ENCODE data around the gene KIF26B.

Gene KIF26B

DNA sequence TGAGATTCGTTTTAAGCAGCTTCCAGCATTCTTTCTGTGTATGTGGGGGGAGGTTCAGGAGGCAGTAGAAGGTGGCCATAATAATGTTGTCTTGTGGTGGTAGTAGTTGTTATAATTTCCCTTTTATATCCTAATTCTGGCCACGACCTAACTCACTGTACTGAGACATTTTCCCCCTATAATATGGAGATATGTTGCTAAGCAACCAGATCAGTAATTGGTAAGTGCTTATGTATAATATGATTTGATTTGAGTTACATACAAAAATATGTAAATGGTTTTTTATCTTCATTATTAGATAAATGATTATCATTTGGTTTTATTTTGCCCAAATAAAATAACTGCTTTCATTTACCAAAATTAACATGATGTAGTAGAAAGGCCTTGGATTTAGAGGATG is 376.2 kb downstream of the KIF26B start:
- DNase-seq: no peak

- peak; percentile 59 for DNase-seq
Measured at GRCh38 chr1:245537992-245538391, 383.2 kb downstream of the KIF26B start.

DNA sequence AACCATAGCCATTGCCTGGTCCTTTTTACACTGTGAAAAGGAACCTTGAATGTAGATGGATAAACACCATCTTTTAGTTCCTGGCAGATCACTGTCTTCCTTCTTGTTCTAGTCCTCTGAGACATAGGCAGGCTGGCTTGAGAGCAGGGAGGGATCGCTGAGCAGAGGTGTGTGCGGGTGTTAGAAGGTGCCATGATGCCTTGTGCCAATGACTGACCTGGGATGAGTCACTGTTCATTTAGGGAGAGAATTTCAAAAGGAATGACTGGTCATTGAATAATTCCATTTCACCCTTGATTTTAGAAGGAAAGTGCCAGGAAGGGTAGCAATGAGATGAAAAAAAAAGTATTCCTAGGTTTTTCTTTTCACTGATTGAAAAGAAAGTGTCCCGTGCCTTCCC is 383.9 kb downstream of the KIF26B start:
- no peak for DNase-seq

DNA sequence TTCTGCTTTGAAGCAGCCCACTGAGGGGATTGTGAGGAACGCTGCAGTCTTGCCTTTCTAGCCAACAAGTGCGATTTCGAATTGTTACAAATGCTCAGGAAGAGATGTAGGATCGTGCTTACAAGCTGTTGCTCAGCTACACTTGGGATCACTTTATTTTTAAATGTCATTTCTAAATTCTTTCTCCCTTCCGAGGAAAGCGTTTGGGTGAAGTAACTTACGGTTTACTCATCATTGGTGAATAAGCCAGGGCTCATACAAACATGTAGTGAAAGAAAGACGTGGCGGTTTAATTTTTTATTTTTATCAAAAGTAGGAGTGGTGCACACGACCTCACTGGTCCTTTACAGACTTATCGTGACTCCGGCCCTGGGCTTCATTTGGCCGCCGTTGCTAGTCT is 386.6 kb downstream of the KIF26B start:
- DNase-seq: no peak

GRCh38 chr1:245542365-245542764 is 387.6 kb downstream of the KIF26B start:
- DNase-seq: no peak

- no peak for DNase-seq
Measured at GRCh38 chr1:245544236-245544635, 389.5 kb downstream of the KIF26B start.

DNA sequence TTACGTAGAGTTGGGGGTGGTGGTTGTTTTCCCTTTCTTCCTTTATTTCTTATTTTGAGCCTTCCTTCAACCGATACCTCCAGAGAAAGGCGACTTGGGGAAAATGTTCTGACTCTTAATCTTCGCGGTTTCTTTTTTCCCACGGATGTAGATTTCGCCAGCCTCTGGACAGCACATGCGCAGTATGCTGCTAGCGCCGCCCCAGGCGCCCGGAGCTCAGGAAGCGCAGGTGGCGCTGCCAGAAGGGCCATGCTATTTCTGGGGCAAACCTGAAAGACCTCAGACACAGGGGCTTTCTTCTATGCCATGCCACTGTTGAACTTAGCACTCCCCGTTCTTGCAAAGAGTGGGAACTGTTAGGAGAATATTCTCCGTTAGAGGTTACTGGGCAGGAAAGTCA is 392.1 kb downstream of the KIF26B start:
- DNase-seq: no peak

DNA sequence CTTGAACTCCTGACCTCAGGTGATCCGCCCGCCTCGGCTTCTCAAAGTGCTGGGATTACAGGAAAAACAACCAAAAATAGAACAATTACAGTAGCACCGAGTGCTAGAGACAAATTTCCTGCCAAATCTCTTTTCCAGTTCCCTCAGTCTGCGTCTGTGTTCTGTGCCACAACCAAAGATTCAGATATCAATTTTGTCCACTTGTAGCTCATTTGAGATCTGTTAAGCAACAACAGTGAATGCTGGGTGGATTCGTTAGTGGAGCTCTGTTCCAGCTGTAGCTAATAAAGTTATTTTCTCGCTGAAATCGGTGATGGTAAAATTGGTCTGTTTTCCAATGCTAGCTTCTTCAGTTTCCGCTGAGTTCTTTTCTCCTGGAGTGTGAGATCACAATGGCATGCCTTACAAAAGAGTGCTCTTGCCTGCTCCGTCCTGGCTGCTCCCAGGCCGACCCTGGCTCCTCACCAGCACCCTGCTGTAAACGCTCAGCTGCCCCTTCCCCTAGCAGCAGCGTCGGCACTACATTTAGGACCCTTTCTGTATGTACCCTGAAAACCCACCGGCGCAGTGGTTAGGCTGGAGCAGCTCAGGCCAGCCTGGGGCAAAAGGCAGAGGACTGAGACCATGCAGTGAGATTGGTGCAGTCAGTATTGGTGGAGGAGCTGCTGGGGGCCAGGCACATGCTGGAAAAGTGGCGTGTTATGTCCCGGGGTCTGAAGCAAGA is 395.4 kb downstream of the KIF26B start:
- DNase-seq: no peak

DNA sequence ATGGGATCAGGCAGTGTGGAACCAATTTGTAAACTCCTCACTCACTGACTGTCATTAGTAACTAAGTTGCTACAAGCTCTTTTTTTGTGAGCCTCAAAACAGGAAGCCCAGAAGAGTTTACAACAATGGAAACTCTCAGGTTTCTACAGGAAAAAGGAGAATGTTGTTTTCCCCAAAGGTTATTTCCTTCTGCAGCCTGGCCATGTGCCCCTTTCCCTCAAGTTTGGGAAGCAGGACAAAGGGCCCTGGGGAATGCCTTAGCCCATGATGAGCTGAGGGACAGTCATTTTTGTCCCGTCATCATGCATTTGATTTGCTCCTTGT is 395.9 kb downstream of the KIF26B start:
- DNase-seq: no peak

DNA sequence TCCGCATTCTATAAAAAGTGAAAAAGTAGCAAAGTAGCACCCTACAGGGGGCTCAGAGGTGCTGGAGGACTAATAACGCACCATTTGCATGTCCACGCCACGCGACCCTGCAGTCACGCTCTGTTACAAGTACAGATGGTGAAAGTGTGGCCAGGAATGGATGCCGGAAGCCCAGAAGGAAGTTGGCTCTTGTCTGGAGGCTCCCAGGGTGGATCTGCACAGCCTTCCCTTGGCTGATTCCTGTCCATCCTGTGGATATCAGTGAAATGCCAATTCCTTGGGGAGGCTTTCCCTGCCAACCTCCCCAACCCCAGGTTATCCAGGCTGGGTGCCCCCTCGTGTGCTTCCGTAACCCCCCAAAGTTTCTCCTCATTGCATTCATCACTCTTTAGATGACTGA is 396.8 kb downstream of the KIF26B start:
- DNase-seq: no peak

DNA sequence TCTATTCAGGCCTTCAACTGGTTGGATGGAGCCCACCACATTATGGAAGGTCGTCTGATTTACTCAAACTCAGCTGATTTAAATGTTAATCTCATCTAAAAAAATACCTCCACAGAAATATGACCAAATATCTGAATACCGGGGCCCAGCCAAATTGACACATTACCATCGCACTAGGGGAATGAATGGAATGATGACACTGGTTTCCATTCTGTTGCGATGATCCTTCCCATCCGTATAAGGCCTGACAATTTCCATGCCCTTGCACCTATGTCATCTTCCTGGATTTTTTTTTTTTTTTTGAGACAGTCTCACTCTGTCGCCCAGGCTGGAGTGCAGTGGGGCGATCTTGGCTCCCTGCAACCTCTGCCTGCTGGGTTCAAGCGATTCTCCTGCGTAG is 397.5 kb downstream of the KIF26B start:
- DNase-seq: no peak

DNA sequence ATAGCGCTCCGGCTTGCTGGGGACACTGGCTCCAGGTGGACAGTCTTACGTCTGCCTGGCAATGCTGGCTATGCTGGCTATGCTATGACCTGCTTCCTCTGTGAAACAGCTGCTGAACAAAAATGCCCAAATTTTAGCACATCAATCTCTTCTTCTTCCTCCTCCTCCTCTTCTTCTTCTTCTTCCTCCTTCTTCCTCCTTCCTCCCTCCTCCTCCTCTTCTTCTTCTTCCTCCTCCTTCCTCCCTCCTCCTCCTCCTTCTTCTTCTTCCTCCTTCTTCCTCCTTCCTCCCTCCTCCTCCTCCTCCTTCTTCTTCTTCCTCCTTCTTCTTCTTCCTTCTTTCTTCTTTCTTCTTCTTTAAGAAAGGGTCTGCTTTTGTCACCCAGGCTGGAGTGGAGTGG is 401.3 kb downstream of the KIF26B start:
- DNase-seq: no peak

DNA sequence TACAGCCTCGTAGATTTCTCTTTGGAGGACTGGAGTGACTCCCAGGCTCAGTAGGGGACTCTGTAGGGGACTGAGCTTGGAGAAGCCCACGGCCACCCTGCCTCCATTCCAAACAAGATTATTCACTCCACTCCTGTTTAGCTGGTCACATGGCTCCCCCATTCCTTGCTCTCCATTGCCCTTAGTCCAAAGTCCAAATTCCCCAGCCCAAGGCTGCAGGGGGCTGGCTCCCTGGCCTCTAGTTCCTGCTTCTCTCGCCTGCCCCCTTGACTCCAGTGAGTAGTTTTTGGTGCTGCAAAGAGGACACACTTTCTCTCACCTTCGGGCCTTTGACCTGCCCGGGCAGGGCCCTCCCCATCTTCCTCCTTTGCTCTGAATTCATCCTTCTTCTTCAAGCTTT is 403.3 kb downstream of the KIF26B start:
- no peak for DNase-seq

- DNase-seq: no peak
Measured at GRCh38 chr1:245560316-245560859, 405.6 kb downstream of the KIF26B start.

- DNase-seq: no peak
Measured at GRCh38 chr1:245561665-245562234, 407.0 kb downstream of the KIF26B start.

GRCh38 chr1:245566134-245566533 is 411.3 kb downstream of the KIF26B start:
- DNase-seq: no peak

GRCh38 chr1:245566952-245567351 is 412.2 kb downstream of the KIF26B start:
- no peak for DNase-seq

GRCh38 chr1:245571815-245572294 is 417.1 kb downstream of the KIF26B start:
- peak; percentile 63 for DNase-seq

- DNase-seq: no peak
Measured at GRCh38 chr1:245572709-245573108, 417.9 kb downstream of the KIF26B start.

DNA sequence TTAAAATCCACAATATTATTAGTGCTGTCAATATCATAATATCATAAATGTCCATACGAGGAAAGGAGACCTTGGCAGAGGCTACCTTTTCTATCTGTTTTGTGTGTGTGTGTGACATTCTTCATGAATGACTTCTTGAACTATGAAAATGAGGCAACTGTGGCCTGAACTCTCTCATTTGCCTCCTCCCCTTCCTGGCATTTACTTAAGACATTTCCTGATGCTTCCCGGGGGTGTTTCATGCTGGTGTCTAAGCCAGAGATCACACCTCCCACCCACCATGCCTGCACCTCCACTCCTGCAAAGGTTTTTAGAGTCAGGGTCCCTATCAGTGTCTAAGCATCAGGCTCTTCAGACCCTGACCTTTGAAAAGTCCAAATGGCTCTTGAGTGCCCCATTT is 420.9 kb downstream of the KIF26B start:
- no peak for DNase-seq

DNA sequence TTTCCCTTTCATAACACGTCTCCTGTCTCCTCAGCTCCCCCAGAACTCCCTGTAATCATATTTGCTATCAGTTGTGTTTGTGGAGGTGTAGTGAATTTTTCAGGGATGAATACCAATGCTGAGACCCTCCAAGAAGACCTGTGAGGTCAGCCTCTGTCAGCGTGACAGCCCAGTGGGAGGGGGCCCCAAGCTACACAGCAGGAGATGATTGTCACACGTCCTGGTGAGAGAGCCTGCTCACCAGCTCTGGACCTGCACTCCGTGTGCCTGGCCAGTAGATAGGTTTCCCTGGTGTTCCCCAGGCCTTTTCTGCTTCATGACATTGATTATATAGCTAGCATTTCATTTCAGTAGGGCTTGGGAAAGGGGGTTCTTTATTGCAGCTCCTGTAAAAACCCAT is 421.5 kb downstream of the KIF26B start:
- DNase-seq: no peak

DNA sequence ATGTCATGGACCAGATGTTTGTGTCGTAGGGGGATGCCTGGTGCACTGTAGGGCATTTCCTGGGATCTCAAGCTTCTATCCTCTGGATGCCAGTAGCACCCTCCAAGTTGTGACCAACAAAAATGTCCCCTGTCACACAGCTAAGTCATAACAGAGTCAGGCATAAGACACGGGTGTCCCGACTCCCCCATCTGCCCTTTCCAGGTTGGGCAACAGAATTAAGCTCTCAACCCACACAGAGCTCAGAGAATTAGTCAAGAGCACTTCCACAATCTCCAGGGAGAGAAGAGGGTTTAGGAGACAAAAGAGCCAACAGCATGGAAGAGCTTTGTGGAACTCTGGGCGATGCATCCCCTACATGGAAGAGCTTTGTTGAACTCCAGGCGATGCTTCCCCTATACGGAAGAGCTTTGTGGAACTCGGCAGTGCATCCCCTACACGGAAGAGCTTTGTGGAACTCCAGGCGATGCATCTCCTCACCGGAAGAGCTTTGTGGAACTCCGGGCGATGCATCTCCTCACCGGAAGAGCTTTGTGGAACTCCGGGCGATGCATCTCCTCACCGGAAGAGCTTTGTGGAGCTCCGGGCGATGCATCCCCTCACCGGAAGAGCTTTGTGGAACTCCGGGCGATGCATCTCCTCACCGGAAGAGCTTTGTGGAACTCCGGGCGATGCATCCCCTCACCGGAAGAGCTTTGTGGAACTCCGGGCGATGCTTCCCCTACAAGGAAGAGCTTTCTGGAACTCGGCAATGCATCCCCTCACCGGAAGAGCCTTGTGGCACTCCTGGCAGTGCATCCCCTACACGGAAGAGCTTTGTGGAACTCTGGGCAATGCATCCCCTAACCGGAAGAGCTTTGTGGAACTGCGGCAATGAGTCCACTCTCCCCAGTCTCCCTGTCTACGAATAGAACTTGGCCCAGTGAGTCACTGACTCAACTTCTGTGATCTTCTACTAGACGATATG is 422.7 kb downstream of the KIF26B start:
- no peak for DNase-seq

DNA sequence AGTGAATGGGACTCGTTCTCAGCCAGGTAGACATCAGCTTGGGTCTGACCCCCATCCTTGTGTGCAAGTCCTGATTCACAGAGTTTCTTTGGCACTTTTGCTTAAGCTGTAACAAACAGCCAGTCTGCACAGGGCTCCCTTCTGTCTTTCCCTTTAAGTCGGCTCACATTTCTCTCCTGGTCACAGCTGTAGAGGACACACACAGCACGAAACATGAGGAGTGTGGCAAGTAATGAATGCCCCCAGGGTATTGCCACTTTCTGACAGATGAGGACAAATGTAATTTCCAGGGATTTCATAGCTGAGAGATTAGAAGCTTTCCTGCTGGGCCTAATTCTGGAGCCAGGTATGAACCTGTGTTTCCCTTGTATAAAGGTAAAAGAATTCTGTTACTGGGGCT is 423.5 kb downstream of the KIF26B start:
- DNase-seq: no peak

DNA sequence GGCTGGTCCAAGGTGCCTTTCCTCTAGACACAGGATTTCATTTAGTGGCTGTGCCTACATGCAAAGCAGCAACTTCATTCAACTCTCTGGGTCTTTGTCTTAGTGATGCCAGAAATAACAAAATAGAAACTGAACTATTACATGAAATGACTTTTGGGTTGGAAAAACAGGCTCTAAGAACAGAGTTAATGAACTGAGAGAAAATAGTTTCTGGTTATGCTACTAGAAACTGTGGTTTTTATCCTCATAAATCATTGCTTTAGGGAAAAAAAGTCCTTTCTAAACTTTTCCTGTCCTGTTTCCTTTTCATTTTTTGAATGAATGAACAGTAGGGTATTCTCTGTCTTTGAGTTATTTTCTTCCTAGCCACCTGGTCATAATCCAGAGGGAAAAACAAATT is 424.0 kb downstream of the KIF26B start:
- DNase-seq: no peak
